Activated CD4-positive, CD25-positive, alpha-beta regulatory T cell (primary cell): ENCODE measurements around the gene LPP.
"Not testable (repeated sequence)": the region's sequence is repeated elsewhere in the genome, so short reads cannot be mapped to it uniquely, and the experiment has no call there.

Experiments used
- DNase-seq, 4 experiments: peaks; one replicate each; lab custom pipeline; 2025; lab: John Stamatoyannopoulos, UW

The LPP gene

GRCh38 chr3:188680189-188680588 lies 526.2 kb downstream of the LPP start:
- no peak for DNase-seq

- DNase-seq, result no peak
These were observed 526.6 kb downstream of the LPP start for GRCh38 chr3:188680605-188681004.

GRCh38 chr3:188682316-188682715 lies 528.4 kb downstream of the LPP start:
- no peak for DNase-seq

- DNase-seq, result no peak
These were observed 529.1 kb downstream of the LPP start for GRCh38 chr3:188683032-188683521.

GRCh38 chr3:188684276-188684675 lies 530.3 kb downstream of the LPP start:
- DNase-seq, result no peak

GRCh38 chr3:188685789-188686188 lies 531.8 kb downstream of the LPP start:
- no peak for DNase-seq

- no peak for DNase-seq
These were observed 532.4 kb downstream of the LPP start for GRCh38 chr3:188686324-188686723.

- no peak for DNase-seq
These were observed 533.4 kb downstream of the LPP start for GRCh38 chr3:188687389-188687788.

GRCh38 chr3:188689101-188689574 lies 535.2 kb downstream of the LPP start:
- no peak for DNase-seq

- no peak for DNase-seq
These were observed 536.1 kb downstream of the LPP start for GRCh38 chr3:188690064-188690463.

GRCh38 chr3:188691004-188691403 lies 537.0 kb downstream of the LPP start:
- DNase-seq, result no peak

GRCh38 chr3:188691665-188692064 lies 537.7 kb downstream of the LPP start:
- DNase-seq, result no peak

GRCh38 chr3:188692700-188693099 lies 538.7 kb downstream of the LPP start:
- no peak for DNase-seq

GRCh38 chr3:188693435-188693834 lies 539.5 kb downstream of the LPP start:
- no peak for DNase-seq

- no peak for DNase-seq
These were observed 541.3 kb downstream of the LPP start for GRCh38 chr3:188695241-188695640.

GRCh38 chr3:188697127-188697526 lies 543.2 kb downstream of the LPP start:
- DNase-seq, result no peak

- DNase-seq, result no peak
These were observed 544.5 kb downstream of the LPP start for GRCh38 chr3:188698436-188698835.

GRCh38 chr3:188700501-188700900 lies 546.5 kb downstream of the LPP start:
- no peak for DNase-seq

GRCh38 chr3:188700918-188701317 lies 547.0 kb downstream of the LPP start:
- DNase-seq, result no peak

GRCh38 chr3:188701485-188701969 lies 547.6 kb downstream of the LPP start:
- DNase-seq, result no peak

- DNase-seq, result not testable (repeated sequence)
These were observed 548.1 kb downstream of the LPP start for GRCh38 chr3:188702028-188702427.

GRCh38 chr3:188706176-188706575 lies 552.2 kb downstream of the LPP start:
- DNase-seq, result no peak

GRCh38 chr3:188706599-188706998 lies 552.6 kb downstream of the LPP start:
- no peak for DNase-seq
